K562 (cell line): ENCODE measurements around the gene TSHR. TPM values are rescaled to one million over a fixed set of nuclear protein-coding genes. Genes with fewer than 3 reads are reported as not detected.

Experiments used
- ATAC-seq: fragments of 200-7000 bp; cut with Tn5 transposase; 3 replicates; pipeline ENCODE4 v1.9.1; 2020; ENCODE audit warnings: moderate library complexity
- BruUV-seq: library from RNA; stranded (reverse); fragments of 400-500 nt; replicated peaks from 2 replicates; lab custom pipeline; 2021; lab: Mats Ljungman, UMichigan
- CTCF ChIA-PET: fragments of 300-600 bp; formaldehyde crosslinking; extraction: SDS; loops from one replicate; lab custom pipeline; 2021; ENCODE audit warnings: low intra/inter-chr PET ratio; lab: Yijun Ruan, JAX
- POLR2A ChIA-PET: fragments of 300-600, 350-650 bp; sonication (Branson Sonifier 250); formaldehyde crosslinking; extraction: SDS; loops from one replicate; lab custom pipeline; 2021; ENCODE audit warnings: antibody characterized with exemption, inconsistent platforms; lab: Yijun Ruan, JAX
- DNase-seq, 4 experiments: peaks; one replicate each; pipeline versions ENCODE4 v3.0.0 to v3.0.0-alpha.2; 2011 to 2018; ENCODE audit warnings: low spot score in 3 of 4, mixed read lengths in 3 of 4; ENCODE audit errors: extremely low read depth in 1 of 4
- FAIRE-seq: peaks from 2 replicates; lab custom pipeline; 2011; peaks lifted over from hg19 to GRCh38; lab: Jason Lieb, UNC
- H2AFZ ChIP-seq: 2 replicates; pipeline ENCODE4 v1.6.0; 2011; ENCODE audit warnings: low read depth, low read length, control low read depth, inconsistent platforms
- H3K27ac ChIP-seq: fragments of 200-600 bp; 3 replicates; pipeline ENCODE4 v1.8.0; 2011; ENCODE audit warnings: low read depth, mild to moderate bottlenecking, control low read depth, inconsistent platforms, low read length, moderate library complexity, mixed read lengths; ENCODE audit errors: extremely low read depth
- H3K27me3 ChIP-seq, 2 experiments: fragments of 300-600 bp in 1 of 2; 2 replicates in 1 of 2; 3 replicates in 1 of 2; pipeline versions ENCODE4 v1.6.0 to v1.8.0; 2011; ENCODE audit warnings: inconsistent platforms in 2 of 2, low read length in 2 of 2, mild to moderate bottlenecking in 1 of 2, mixed read lengths in 1 of 2, moderate library complexity in 1 of 2; ENCODE audit not compliant: control insufficient read depth in 2 of 2, insufficient read depth in 2 of 2
- H3K36me3 ChIP-seq: fragments of 300-600 bp; 3 replicates; pipeline ENCODE4 v1.8.0; 2011; ENCODE audit warnings: mild to moderate bottlenecking, low read length, inconsistent platforms; ENCODE audit not compliant: control insufficient read depth, insufficient read depth
- H3K4me1 ChIP-seq, 2 experiments: fragments of 200-600 bp in 1 of 2; replicated peaks in 1 of 2; 2 replicates in 1 of 2; 3 replicates in 1 of 2; pipeline versions ENCODE4 v1.5.1 to v1.8.0; 2011; ENCODE audit warnings: inconsistent platforms in 2 of 2, low read length in 2 of 2, mild to moderate bottlenecking in 1 of 2, mixed read lengths in 1 of 2, moderate library complexity in 1 of 2; ENCODE audit not compliant: control insufficient read depth in 2 of 2, insufficient read depth in 2 of 2
- H3K4me2 ChIP-seq: 2 replicates; pipeline ENCODE4 v1.6.1; 2011; ENCODE audit warnings: low read length, control low read depth, inconsistent platforms, mixed read lengths; ENCODE audit not compliant: insufficient read depth
- H3K4me3 ChIP-seq: fragments of 200-600 bp; sonication (generic), shearing (Covaris generic); 2 replicates; pipeline ENCODE4 v1.5.1; 2016; ENCODE audit warnings: control low read depth, inconsistent platforms
- H3K79me2 ChIP-seq: fragments of 200-600 bp; 3 replicates; pipeline ENCODE4 v1.8.0; 2011; ENCODE audit warnings: low read length, inconsistent platforms; ENCODE audit not compliant: control insufficient read depth, insufficient read depth
- H3K9ac ChIP-seq, 2 experiments: 2 replicates each; pipeline versions ENCODE4 v1.6.0 to v1.6.1; 2011; ENCODE audit warnings: low read depth in 2 of 2, low read length in 2 of 2, control low read depth in 1 of 2, inconsistent platforms in 1 of 2, mild to moderate bottlenecking in 1 of 2, mixed read lengths in 1 of 2; ENCODE audit not compliant: insufficient read depth in 1 of 2
- H3K9me1 ChIP-seq: one replicate; pipeline ENCODE4 v1.6.0; 2011; ENCODE audit warnings: inconsistent platforms, mild to moderate bottlenecking, low read length, moderate library complexity; ENCODE audit not compliant: control insufficient read depth, insufficient read depth
- H3K9me3 ChIP-seq: replicated peaks from 2 replicates; pipeline ENCODE4 v1.5.1; 2011; ENCODE audit warnings: low read depth, low read length, inconsistent platforms; ENCODE audit not compliant: control insufficient read depth, insufficient read depth
- H4K20me1 ChIP-seq: replicated peaks from 2 replicates; pipeline ENCODE4 v1.6.1; 2011; ENCODE audit warnings: low read length, inconsistent platforms, mixed read lengths; ENCODE audit not compliant: control insufficient read depth, insufficient read depth
- COPS2 ChIP-seq: fragments of 450-650 bp; conservative IDR thresholded peaks from 2 replicates; pipeline ENCODE4 v1.6.1; 2016; ENCODE audit warnings: mild to moderate bottlenecking, moderate library complexity
- PURB ChIP-seq: sonication (generic); formaldehyde crosslinking; IDR thresholded peaks from 2 replicates; pipeline ENCODE4 v1.9.0; 2021; ENCODE audit warnings: low read depth, mild to moderate bottlenecking, missing genetic modification reagents
- RBBP5 ChIP-seq: fragments of 200-600 bp; sonication (generic); IDR thresholded peaks from 2 replicates; pipeline ENCODE4 v1.6.1; 2012; ENCODE audit warnings: borderline replicate concordance, mild to moderate bottlenecking, low read length, control low read depth, inconsistent platforms; ENCODE audit not compliant: insufficient read depth, poor library complexity, severe bottlenecking
- SLC30A9 ChIP-seq: fragments of 250-450 bp; sonication (Bioruptor Pico); IDR thresholded peaks from 2 replicates; pipeline ENCODE4 v1.8.0; 2022; ENCODE audit warnings: mild to moderate bottlenecking, moderate library complexity
- SMARCA4 ChIP-seq: fragments of 450-650 bp; IDR thresholded peaks from 2 replicates; pipeline ENCODE4 v1.6.1; 2016
- TCF3 ChIP-seq: sonication (generic); formaldehyde crosslinking; IDR thresholded peaks from 2 replicates; pipeline ENCODE4 v1.4.0; 2020; ENCODE audit warnings: mild to moderate bottlenecking, missing genetic modification reagents
- ZNF143 ChIP-seq: sonication (generic); formaldehyde crosslinking; IDR thresholded peaks from 2 replicates; pipeline ENCODE4 v1.9.0; 2022; ENCODE audit warnings: mild to moderate bottlenecking, missing genetic modification reagents
- WGBS: fragments of 100-300 bp; shearing (Covaris generic); methylation state at CpG from one replicate; pipeline ENCODE4 v1.1.6; 2016; ENCODE audit warnings: low coverage, mixed read lengths; ENCODE audit not compliant: insufficient coverage; ENCODE audit errors: missing lambda C conversion rate; 5-methylcytosine and 5-hydroxymethylcytosine counted together
- in situ Hi-C: fragments of 300-500 bp; cut with MboI; formaldehyde crosslinking; loops from 4 replicates; pipeline ENCODE4 v1.15.0; 2018; ENCODE audit warnings: inconsistent platforms, mixed read lengths
- intact Hi-C: fragments of 100-400 bp; cut with micrococcal nuclease; formaldehyde crosslinking; loops from 2 replicates; pipeline ENCODE4 v1.14.2; 2022
- polyA plus RNA-seq, 8 experiments: library from polyadenylated mRNA; depleted of rRNA in 4 of 8; stranded (reverse) in 5 of 8; unstranded in 3 of 8; fragments of >200 nt; fragmentation: Nextera tagmentation in 2 of 8; fragmentation: Illumina TruSeq in 1 of 8; extraction: Ambion mirVana in 2 of 8; extraction: Trizol in 1 of 8; gene quantifications; 2 replicates each; pipeline versions ENCODE4 v1.2.1 to v1.2.3, GENCODE V29; 2011 to 2014; ENCODE audit warnings: inconsistent platforms in 1 of 8, missing spikeins in 1 of 8
- total RNA-seq, 7 experiments: library from RNA; depleted of rRNA in 6 of 7; stranded (reverse); fragments of >200 nt in 6 of 7; fragmentation: Illumina TruSeq in 2 of 7; extraction: Trizol in 2 of 7; gene quantifications; 2 replicates each; pipeline versions ENCODE4 v1.2.1 to v1.2.3, GENCODE V29; 2011 to 2021; ENCODE audit warnings: low replicate concordance in 1 of 7
- TF ChIP-seq, protein P1 (sequence below): fragments of 450-650 bp; IDR thresholded peaks from 2 replicates; pipeline ENCODE4 v1.6.1; 2016; ENCODE audit warnings: antibody characterized with exemption

TSHR gene
- total and polyA plus RNA-seq, 9 of the 15 experiments (the other 6 are each of a cell fraction or from before 2014, with no cell fraction given), result 0.01 to 0.10 TPM; not detected in 7

DNA sequence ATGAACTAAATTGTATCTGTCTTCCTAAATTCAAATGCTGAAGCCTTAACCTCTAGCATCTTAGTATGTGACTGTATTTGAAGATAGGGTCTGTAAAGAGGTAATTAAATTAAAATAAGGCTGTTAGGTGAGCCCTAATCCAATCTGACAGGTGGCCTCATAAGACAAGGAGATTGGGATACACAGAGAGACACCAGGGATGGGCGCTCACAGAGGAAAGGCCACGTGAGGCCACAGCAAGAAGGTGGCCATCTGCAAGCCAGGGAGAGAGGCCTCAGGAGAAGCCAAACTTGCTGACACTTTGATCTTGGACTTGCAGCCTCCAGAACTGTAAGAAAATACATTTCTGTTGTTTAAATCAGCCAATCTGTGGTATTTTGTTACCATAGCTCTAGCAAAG, 154.8 kb downstream of the TSHR start:
- CTCF ChIA-PET, result no interaction called here
- no peak overlapping the region for H3K4me2 ChIP-seq
- TF ChIP-seq ZNF143 (no peak), TCF3 (CRISPR knock-in tag) (no peak), SMARCA4 (no peak), COPS2 (no peak), RBBP5 (no peak), PURB (CRISPR knock-in tag) (no peak), SLC30A9 (no peak)
- TF ChIP-seq, protein P1, sequence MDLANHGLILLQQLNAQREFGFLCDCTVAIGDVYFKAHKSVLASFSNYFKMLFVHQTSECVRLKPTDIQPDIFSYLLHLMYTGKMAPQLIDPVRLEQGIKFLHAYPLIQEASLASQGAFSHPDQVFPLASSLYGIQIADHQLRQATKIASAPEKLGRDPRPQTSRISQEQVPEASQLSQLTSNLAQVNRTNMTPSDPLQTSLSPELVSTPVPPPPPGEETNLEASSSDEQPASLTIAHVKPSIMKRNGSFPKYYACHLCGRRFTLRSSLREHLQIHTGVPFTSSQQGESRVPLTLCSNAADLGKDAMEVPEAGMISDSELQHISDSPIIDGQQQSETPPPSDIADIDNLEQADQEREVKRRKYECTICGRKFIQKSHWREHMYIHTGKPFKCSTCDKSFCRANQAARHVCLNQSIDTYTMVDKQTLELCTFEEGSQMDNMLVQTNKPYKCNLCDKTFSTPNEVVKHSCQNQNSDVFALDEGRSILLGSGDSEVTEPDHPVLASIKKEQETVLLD, result no peak
- TF ChIP-seq, all 486 proteins: peak for 0
- no peak overlapping the region for H3K27ac ChIP-seq
- WGBS, result 4% methylated on average over 2 of the region's 2 CpGs
- no peaks in the 10 kb centered on the region for H3K27me3 ChIP-seq
- POLR2A ChIA-PET, result no interaction called here
- DNase-seq (no peak), FAIRE-seq (no peak), ATAC-seq (no peak)
- intact Hi-C loops, result no loop called here
- in situ Hi-C loops, result no loop called here
- BruUV-seq, result no TSS peak
- H3K36me3 ChIP-seq, result no peaks in the 10 kb centered on the region
- no peak overlapping the region for H3K9ac ChIP-seq
- no peaks in the 10 kb centered on the region for H4K20me1 ChIP-seq
- H3K9me1 ChIP-seq, result no peaks in the 10 kb centered on the region
- H3K79me2 ChIP-seq, result no peaks in the 10 kb centered on the region
- H2AFZ ChIP-seq, result no peak overlapping the region
- H3K4me3 ChIP-seq, result no peak overlapping the region
- H3K4me1 ChIP-seq, result no peaks in the 10 kb centered on the region
- no peaks in the 10 kb centered on the region for H3K9me3 ChIP-seq
